Chondrocyte (in vitro differentiated cells): ENCODE results near the gene ATPAF1. TPM values are rescaled to one million over a fixed set of nuclear protein-coding genes. Genes with fewer than 3 reads are reported as not detected.

ENCODE experiments used
- DNase-seq: peaks from one replicate; pipeline ENCODE4 v3.0.0; 2021; ENCODE audit warnings: mixed read lengths, low spot score
- H3K27ac Mint-ChIP-seq: one replicate; pipeline ENCODE4 v1.8.0; 2021; ENCODE audit warnings: mild to moderate bottlenecking, moderate library complexity, mixed read lengths; ENCODE audit not compliant: unreplicated experiment
- H3K27me3 Mint-ChIP-seq: 2 replicates; pipeline ENCODE4 v1.8.0; 2021; ENCODE audit warnings: low read depth, mixed read lengths
- H3K36me3 Mint-ChIP-seq: 2 replicates; pipeline ENCODE4 v1.8.0; 2021; ENCODE audit warnings: low read depth, mixed read lengths
- H3K4me1 Mint-ChIP-seq: 2 replicates; pipeline ENCODE4 v1.8.0; 2021; ENCODE audit warnings: low read depth, mild to moderate bottlenecking, mixed read lengths
- H3K4me3 Mint-ChIP-seq: one replicate; pipeline ENCODE4 v1.8.0; 2021; ENCODE audit warnings: mild to moderate bottlenecking, moderate library complexity, mixed read lengths; ENCODE audit not compliant: unreplicated experiment
- H3K9me3 Mint-ChIP-seq: 2 replicates; pipeline ENCODE4 v1.8.0; 2021; ENCODE audit warnings: low read depth, mixed read lengths
- total RNA-seq: library from RNA; stranded (reverse); gene quantifications from 3 replicates; pipeline ENCODE4 v1.2.1, GENCODE V29; 2021
- TF ChIP-seq, protein P1 (sequence below): fragments of 200-600 bp; sonication (generic); IDR thresholded peaks from 2 replicates; pipeline ENCODE4 v1.5.0; 2021; ENCODE audit warnings: antibody characterized with exemption, mild to moderate bottlenecking, moderate library complexity

Gene ATPAF1
- total RNA-seq, 1 donor from 2014 or later, result 22.9 TPM

DNA sequence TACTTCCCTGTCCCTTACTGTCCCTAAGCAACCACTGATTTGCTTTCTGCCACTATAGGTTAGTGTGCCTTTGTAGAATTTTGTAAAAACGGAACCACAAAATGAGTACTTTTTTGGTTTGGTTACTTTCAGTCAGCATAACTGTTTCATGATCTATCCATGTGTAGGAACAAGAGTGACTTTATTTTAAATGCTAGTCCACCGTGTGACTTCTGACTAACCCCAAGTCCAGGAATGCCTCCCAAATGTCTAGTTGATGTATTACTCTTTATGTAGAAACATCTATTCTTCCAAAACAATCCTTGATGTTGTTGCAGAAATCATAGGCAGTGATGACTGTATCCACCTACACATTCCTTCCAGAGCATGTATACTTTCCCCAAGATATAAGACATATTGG lies 21.3 kb downstream of the ATPAF1 start:
- peaks cover 15% of the 10 kb centered on the region for H3K4me1 Mint-ChIP-seq
- TF ChIP-seq, protein P1, sequence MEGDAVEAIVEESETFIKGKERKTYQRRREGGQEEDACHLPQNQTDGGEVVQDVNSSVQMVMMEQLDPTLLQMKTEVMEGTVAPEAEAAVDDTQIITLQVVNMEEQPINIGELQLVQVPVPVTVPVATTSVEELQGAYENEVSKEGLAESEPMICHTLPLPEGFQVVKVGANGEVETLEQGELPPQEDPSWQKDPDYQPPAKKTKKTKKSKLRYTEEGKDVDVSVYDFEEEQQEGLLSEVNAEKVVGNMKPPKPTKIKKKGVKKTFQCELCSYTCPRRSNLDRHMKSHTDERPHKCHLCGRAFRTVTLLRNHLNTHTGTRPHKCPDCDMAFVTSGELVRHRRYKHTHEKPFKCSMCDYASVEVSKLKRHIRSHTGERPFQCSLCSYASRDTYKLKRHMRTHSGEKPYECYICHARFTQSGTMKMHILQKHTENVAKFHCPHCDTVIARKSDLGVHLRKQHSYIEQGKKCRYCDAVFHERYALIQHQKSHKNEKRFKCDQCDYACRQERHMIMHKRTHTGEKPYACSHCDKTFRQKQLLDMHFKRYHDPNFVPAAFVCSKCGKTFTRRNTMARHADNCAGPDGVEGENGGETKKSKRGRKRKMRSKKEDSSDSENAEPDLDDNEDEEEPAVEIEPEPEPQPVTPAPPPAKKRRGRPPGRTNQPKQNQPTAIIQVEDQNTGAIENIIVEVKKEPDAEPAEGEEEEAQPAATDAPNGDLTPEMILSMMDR, result no peak
- no peak for DNase-seq
- no peak overlapping the region for H3K27ac Mint-ChIP-seq
- H3K4me3 Mint-ChIP-seq, result no peak overlapping the region
- H3K9me3 Mint-ChIP-seq, result peaks cover 16% of the 10 kb centered on the region
- peaks cover 27% of the 10 kb centered on the region for H3K36me3 Mint-ChIP-seq
- H3K27me3 Mint-ChIP-seq, result no peaks in the 10 kb centered on the region

DNA sequence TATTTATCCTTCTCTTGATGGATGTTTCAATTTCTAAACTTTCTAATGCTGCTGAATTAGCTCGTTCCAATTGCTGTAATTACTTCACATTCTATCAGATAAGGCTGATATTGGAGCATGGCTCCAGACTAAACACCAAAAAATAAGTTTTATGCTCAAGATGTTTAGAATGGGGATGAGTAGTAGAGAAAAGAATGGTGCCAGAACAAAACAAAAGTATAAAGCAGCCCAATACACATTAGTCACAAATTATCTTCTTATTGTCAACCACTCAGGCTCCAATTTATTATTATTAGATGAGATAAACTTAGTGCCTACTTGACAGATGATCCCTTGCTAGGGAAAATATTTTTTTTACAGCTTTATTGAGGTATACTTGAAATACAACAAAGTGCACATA lies 21.8 kb downstream of the ATPAF1 start:
- no peak for DNase-seq
- peaks cover 16% of the 10 kb centered on the region for H3K9me3 Mint-ChIP-seq

DNA sequence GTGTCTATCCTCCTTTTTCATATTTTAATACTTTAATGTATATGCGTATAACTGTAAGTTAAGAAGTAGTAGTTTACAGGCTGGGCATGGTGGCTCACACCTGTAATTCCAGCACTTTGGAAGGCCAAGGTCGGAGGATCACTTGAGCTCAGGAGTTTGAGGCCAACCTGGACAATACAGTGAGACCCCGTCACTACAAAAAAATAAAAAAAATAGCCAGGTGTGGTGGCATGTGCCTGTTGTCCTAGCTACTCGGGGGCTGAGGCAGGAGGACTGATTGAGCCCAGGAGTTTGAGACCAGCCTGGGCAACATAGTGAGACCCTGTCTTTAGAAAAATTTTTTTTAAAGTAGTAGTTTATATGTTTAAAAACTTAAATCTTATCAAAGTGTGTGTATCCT lies 22.3 kb downstream of the ATPAF1 start:
- Mint-ChIP-seq H3K4me3 (no peak overlapping the region), H3K9me3 (peaks cover 16% of the 10 kb centered on the region), H3K27ac (no peak overlapping the region), H3K36me3 (peaks cover 32% of the 10 kb centered on the region), H3K4me1 (peaks cover 15% of the 10 kb centered on the region), H3K27me3 (no peaks in the 10 kb centered on the region)
- TF ChIP-seq, protein P1, result no peak
- DNase-seq, result no peak

More for the DNA sequence above, 21.8 kb downstream of the ATPAF1 start:
- TF ChIP-seq, protein P1, result no peak
- Mint-ChIP-seq H3K27ac (no peak overlapping the region), H3K4me3 (no peak overlapping the region), H3K4me1 (peaks cover 15% of the 10 kb centered on the region), H3K27me3 (no peaks in the 10 kb centered on the region), H3K36me3 (peaks cover 31% of the 10 kb centered on the region)

DNA sequence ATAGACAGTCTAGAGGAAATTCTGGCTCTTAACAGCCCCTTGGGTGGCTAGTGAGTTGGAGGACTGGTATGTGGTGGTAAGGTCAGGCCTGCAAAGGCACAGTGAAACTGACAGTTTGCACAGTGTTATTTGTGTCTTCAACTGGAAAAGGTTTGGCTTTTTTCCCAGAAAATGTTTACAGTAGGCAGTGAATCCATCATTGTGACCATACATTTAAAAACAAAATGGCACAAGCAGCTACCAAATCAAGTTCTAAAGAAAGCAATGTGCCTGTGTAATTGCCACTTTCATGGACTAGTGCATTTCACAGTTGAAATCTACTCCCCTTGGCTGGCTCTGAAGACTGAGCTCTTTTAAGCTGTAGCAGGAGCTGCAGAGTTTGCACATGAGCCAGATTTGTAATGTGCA lies 24.8 kb downstream of the ATPAF1 start:
- Mint-ChIP-seq H3K36me3 (peaks cover 15% of the 10 kb centered on the region), H3K27ac (peak overlapping the region; percentile 76), H3K4me1 (peaks cover 21% of the 10 kb centered on the region), H3K27me3 (no peaks in the 10 kb centered on the region), H3K4me3 (no peak overlapping the region), H3K9me3 (peaks cover 4% of the 10 kb centered on the region)
- TF ChIP-seq, protein P1, result no peak
- no peak for DNase-seq

DNA sequence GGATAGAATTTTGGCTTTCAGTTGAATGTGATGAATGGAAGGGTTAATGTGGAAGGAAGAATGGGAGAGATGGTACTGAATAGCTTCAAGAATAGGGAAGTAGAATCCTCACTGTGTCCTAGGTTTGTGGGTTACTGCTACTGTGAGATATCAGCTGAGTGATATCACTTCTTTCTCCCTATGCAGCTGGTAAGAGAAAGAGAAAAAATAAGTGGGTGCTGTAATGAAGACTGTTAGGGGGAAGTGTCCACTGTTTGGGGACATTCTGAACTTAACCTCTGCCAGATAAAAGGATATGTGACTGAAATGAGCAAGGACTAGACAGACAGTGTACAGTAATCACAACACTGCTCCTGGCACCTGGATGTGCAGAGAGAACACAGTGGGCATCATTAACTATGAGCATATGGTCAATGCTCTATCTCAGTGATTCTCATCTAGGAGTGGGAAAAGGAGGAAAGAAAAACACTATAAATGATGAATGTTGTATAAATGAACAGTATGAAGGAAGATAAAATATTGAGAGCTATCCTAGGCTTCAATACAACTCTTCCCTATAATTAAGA lies 26.0 kb downstream of the ATPAF1 start:
- no peaks in the 10 kb centered on the region for H3K9me3 Mint-ChIP-seq
- H3K4me1 Mint-ChIP-seq, result peaks cover 32% of the 10 kb centered on the region
- H3K4me3 Mint-ChIP-seq, result no peak overlapping the region
- TF ChIP-seq, protein P1, result no peak
- no peak overlapping the region for H3K27ac Mint-ChIP-seq
- H3K27me3 Mint-ChIP-seq, result no peaks in the 10 kb centered on the region
- no peak for DNase-seq
- peaks cover 16% of the 10 kb centered on the region for H3K36me3 Mint-ChIP-seq
